GM19193 (cell line): ENCODE measurements around the gene SENP2.

Experiments
- POLR2A ChIP-seq: IDR thresholded peaks from 4 replicates; pipeline ENCODE4 v1.6.1; 2011; ENCODE audit not compliant: insufficient read depth, insufficient read length; ENCODE audit errors: extremely low read depth

The SENP2 gene

GRCh38 chr3:185582236-185582635 lies 3.9 kb upstream of the SENP2 start:
- no peak for TF ChIP-seq POLR2A

GRCh38 chr3:185582871-185583270 lies 3.2 kb upstream of the SENP2 start:
- TF ChIP-seq POLR2A = no peak

- no peak for TF ChIP-seq POLR2A
Measured at GRCh38 chr3:185583925-185584324, 2.2 kb upstream of the SENP2 start.

GRCh38 chr3:185584686-185585085 lies 1.4 kb upstream of the SENP2 start:
- no peak for TF ChIP-seq POLR2A

- no peak for TF ChIP-seq POLR2A
Measured at GRCh38 chr3:185585518-185585858, 607 bp upstream of the SENP2 start.

GRCh38 chr3:185586686-185587039 lies 568 bp downstream of the SENP2 start:
- no peak for TF ChIP-seq POLR2A

- TF ChIP-seq POLR2A = no peak
Measured at GRCh38 chr3:185594073-185594472, 8.0 kb downstream of the SENP2 start.

- TF ChIP-seq POLR2A = no peak
Measured at GRCh38 chr3:185595526-185595925, 9.4 kb downstream of the SENP2 start.

- no peak for TF ChIP-seq POLR2A
Measured at GRCh38 chr3:185605566-185605965, 19.5 kb downstream of the SENP2 start.

- no peak for TF ChIP-seq POLR2A
Measured at GRCh38 chr3:185606196-185606595, 20.1 kb downstream of the SENP2 start.

- TF ChIP-seq POLR2A = no peak
Measured at GRCh38 chr3:185613016-185613415, 26.9 kb downstream of the SENP2 start.

GRCh38 chr3:185623939-185624665 lies 38.0 kb downstream of the SENP2 start:
- TF ChIP-seq POLR2A = no peak

GRCh38 chr3:185625784-185626183 lies 39.7 kb downstream of the SENP2 start:
- TF ChIP-seq POLR2A = no peak

GRCh38 chr3:185629554-185630181 lies 43.6 kb downstream of the SENP2 start:
- TF ChIP-seq POLR2A = no peak

- TF ChIP-seq POLR2A = no peak
Measured at GRCh38 chr3:185630182-185630622, 44.1 kb downstream of the SENP2 start.

- TF ChIP-seq POLR2A = no peak
Measured at GRCh38 chr3:185631108-185631507, 45.0 kb downstream of the SENP2 start.
